Central memory CD8-positive, alpha-beta T cell (primary cell): Measurements from ENCODE around the gene RNF5.
"Not testable (repeated sequence)": the region's sequence is repeated elsewhere in the genome, so short reads cannot be mapped to it uniquely, and the experiment has no call there.

Experiments used
- ATAC-seq: fragments of 150-1000 bp; cut with Tn5 transposase; replicated peaks from 2 replicates; pipeline ENCODE4 v1.10.0; 2022; ENCODE audit warnings: mild to moderate bottlenecking, moderate FRiP score, moderate number of reproducible peaks; ENCODE audit not compliant: poor library complexity, severe bottlenecking; ENCODE audit errors: extremely low read depth
- DNase-seq, 2 donors: peaks; one replicate each; pipeline ENCODE4 v3.0.0; 2021; ENCODE audit warnings: low spot score in 2 of 2
- H3K27ac Mint-ChIP-seq: one replicate; pipeline ENCODE4 v1.8.0; 2022; ENCODE audit warnings: low read depth, mild to moderate bottlenecking, moderate library complexity, mixed read lengths
- H3K27me3 Mint-ChIP-seq: one replicate; pipeline ENCODE4 v1.8.0; 2022; ENCODE audit warnings: mixed read lengths
- H3K36me3 Mint-ChIP-seq: one replicate; pipeline ENCODE4 v1.8.0; 2022; ENCODE audit warnings: mild to moderate bottlenecking, moderate library complexity, mixed read lengths; ENCODE audit not compliant: insufficient read depth
- H3K4me1 Mint-ChIP-seq: one replicate; pipeline ENCODE4 v1.8.0; 2022; ENCODE audit warnings: mixed read lengths
- H3K4me3 Mint-ChIP-seq: one replicate; pipeline ENCODE4 v1.8.0; 2022; ENCODE audit warnings: mild to moderate bottlenecking, moderate library complexity, mixed read lengths
- H3K9me3 Mint-ChIP-seq: one replicate; pipeline ENCODE4 v1.8.0; 2022; ENCODE audit warnings: mixed read lengths

RNF5 gene

GRCh38 chr6:32190911-32191677, 12.9 kb downstream of the RNF5 start:
- Mint-ChIP-seq H3K27me3 (no peaks in the 10 kb centered on the region), H3K9me3 (no peaks in the 10 kb centered on the region), H3K4me1 (peaks cover 81% of the 10 kb centered on the region), H3K36me3 (peaks cover 50% of the 10 kb centered on the region), H3K4me3 (peak overlapping the region; percentile 98), H3K27ac (peak overlapping the region; percentile 98)
- ATAC-seq = no peak
- DNase-seq = no peak

DNA sequence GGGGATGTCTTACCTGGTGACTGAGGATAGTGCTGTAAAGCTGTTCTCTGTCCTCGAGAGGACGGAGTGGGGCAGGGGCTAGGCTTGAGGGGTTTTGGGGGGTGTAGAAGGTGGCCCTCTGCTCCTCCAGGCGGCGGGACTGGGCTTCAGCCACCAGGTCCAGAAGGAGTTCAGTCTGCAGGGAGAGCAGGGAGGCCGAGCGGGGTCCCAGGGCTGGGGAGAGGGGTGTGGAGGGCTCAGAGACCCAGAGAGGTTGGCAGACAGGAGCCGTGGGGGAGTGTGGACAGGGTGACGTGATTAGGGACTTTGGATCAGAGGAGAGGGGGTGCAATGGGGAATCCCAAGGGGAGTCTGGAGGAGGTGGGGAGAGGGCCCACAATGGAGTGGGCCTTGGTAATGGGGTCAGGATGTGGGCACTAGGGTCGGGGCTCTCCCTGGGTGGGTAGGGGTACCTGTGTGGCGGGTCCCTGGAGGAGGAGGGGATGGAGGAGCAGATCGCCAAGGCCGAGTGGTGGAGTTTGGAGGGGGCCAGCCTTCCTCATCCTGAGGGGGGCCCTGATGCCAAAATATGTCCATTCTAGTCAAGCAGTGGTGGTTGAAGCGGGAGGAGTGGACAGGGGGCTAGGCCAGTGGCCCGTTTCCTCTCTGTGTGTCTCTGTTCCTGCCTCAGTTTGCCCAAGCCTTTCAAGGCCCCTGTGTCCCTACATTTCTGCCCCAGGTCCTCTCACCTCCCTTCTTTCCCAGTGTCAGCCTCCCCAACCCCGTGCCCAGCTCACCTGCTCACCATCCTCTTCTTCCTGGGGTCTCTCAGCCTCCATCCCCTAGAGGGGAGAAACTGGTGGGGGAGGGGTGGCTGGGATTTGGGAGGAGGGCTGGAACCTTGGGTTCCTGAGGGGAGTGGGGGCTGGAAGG, 13.7 kb downstream of the RNF5 start:
- Mint-ChIP-seq H3K27me3 (no peaks in the 10 kb centered on the region), H3K4me1 (peaks cover 81% of the 10 kb centered on the region), H3K4me3 (peak overlapping the region; percentile 98), H3K27ac (peak overlapping the region; percentile 98), H3K9me3 (no peaks in the 10 kb centered on the region), H3K36me3 (peaks cover 47% of the 10 kb centered on the region)
- ATAC-seq (no peak), DNase-seq (no peak)

GRCh38 chr6:32192608-32193039, 14.4 kb downstream of the RNF5 start, which contains the start of gene GPSM3:
Gene GPSM3, minus strand, starts transcription at chr6:32192643. Its CDS starts 130 bp downstream, at chr6:32192513.
- H3K4me1 Mint-ChIP-seq = peaks cover 76% of the 10 kb centered on the region
- peak within 1 kb of the TSS; percentile 98 for H3K27ac Mint-ChIP-seq
- DNase-seq (peak in 1 of 2 donors; percentile 23), ATAC-seq (no peak)
- H3K4me3 Mint-ChIP-seq = peak within 1 kb of the TSS; percentile 98
- no peaks in the 10 kb centered on the region for H3K27me3 Mint-ChIP-seq
- peaks cover 41% of the 10 kb centered on the region for H3K36me3 Mint-ChIP-seq
- no peaks in the 10 kb centered on the region for H3K9me3 Mint-ChIP-seq

DNA sequence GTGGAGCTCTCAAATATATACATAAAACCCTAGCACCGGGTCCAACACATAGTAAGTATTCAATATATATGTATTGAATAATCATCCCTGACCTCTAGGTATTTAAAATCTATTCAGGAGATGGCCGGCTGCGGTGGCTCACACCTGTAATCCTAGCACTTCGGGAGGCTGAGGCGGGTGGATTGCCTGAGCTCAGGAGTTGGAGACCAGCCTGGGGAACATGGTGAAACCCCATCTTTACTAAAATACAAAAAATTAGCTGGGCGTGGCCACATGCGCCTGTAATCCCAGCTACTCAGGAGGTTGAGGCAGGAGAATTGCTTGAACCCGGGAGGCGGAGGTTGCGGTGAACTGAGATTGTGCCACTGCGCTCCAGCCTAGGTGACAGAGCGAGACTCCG, 14.9 kb downstream of the RNF5 start:
- not testable (repeated sequence) for ATAC-seq, H3K9me3 Mint-ChIP-seq, DNase-seq, H3K27me3 Mint-ChIP-seq
- H3K27ac Mint-ChIP-seq = peak overlapping the region; percentile 98
- H3K4me3 Mint-ChIP-seq = peak overlapping the region; percentile 98
- H3K36me3 Mint-ChIP-seq = peaks cover 37% of the 10 kb centered on the region
- H3K4me1 Mint-ChIP-seq = peaks cover 73% of the 10 kb centered on the region

GRCh38 chr6:32194388-32194787, 16.2 kb downstream of the RNF5 start:
- ATAC-seq (no peak), DNase-seq (no peak)
- Mint-ChIP-seq H3K36me3 (peaks cover 26% of the 10 kb centered on the region), H3K4me1 (peaks cover 62% of the 10 kb centered on the region), H3K27me3 (no peaks in the 10 kb centered on the region), H3K27ac (no peak overlapping the region), H3K9me3 (no peaks in the 10 kb centered on the region), H3K4me3 (peak overlapping the region; percentile 98)

DNA sequence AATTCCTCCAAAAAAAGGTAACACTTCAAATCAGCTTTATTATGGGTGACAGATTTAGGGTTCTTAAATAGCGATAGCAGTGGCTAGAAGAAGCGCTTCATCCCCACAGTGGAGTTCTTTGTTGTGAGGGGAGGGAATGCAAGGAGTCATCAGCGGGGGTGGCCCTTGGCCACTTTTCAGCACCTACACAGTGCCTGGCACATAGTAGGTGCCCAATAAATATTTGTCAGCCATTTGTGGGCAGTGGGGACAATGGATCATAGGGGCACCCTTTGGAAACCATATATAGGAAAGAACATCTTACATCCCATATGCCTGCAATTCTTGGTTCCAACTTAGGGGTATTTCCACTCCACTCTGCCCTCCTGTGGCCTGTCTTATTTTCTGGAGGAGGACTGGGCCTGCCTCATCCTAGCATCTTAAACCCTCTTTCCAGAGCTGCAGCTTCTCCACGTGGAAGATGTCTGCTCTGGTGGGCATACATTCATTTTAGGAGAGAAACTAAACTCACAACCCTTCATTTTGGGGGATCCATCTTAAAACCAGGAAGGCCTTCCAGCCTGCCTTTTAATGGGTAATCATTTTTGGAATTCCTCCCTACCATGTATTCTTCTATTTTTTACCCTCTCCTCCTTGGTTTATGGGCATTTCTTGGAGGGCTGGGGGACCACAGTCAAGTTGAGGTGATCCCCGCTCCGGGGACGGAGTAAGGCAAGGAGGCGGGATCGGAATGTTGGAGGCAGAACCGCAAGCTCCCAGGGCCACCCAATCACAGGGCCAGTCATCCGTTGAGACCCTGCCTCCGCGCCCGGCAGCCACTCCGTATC, 16.8 kb downstream of the RNF5 start:
- no peak for DNase-seq
- H3K4me1 Mint-ChIP-seq = peaks cover 61% of the 10 kb centered on the region

DNA sequence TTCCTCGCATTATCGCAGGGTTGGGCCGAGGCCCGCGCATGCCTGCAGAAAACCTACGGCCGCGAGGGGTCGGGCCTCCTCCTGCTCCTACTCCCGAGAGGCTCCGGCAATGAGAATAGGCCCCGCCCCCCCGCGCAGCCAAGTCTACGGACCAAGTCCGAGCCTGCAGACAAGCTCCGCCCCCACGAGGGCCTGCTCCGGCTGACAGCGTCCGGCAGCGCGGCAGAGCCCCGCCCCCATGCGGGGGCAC, 17.4 kb downstream of the RNF5 start:
- H3K36me3 Mint-ChIP-seq = peaks cover 25% of the 10 kb centered on the region
- DNase-seq (peak; percentile 96 to 98), ATAC-seq (peak; percentile 84)
- peak overlapping the region; percentile 98 for H3K4me3 Mint-ChIP-seq
- no peaks in the 10 kb centered on the region for H3K27me3 Mint-ChIP-seq
- H3K4me1 Mint-ChIP-seq = peaks cover 61% of the 10 kb centered on the region
- H3K27ac Mint-ChIP-seq = peak overlapping the region; percentile 98
- no peaks in the 10 kb centered on the region for H3K9me3 Mint-ChIP-seq

More for the DNA sequence above, 16.8 kb downstream of the RNF5 start:
- H3K27me3 Mint-ChIP-seq = no peaks in the 10 kb centered on the region
- no peaks in the 10 kb centered on the region for H3K9me3 Mint-ChIP-seq
- peak overlapping the region; percentile 98 for H3K4me3 Mint-ChIP-seq
- peak; percentile 8 for ATAC-seq
- H3K36me3 Mint-ChIP-seq = peaks cover 25% of the 10 kb centered on the region
- peak overlapping the region; percentile 98 for H3K27ac Mint-ChIP-seq

GRCh38 chr6:32195902-32196681, 17.9 kb downstream of the RNF5 start:
- Mint-ChIP-seq H3K4me3 (peak overlapping the region; percentile 98), H3K27ac (peak overlapping the region; percentile 98), H3K9me3 (no peaks in the 10 kb centered on the region), H3K27me3 (no peaks in the 10 kb centered on the region), H3K4me1 (peaks cover 58% of the 10 kb centered on the region), H3K36me3 (peaks cover 25% of the 10 kb centered on the region)
- ATAC-seq = peak; percentile 82
- DNase-seq = peak; percentile 42 to 44

DNA sequence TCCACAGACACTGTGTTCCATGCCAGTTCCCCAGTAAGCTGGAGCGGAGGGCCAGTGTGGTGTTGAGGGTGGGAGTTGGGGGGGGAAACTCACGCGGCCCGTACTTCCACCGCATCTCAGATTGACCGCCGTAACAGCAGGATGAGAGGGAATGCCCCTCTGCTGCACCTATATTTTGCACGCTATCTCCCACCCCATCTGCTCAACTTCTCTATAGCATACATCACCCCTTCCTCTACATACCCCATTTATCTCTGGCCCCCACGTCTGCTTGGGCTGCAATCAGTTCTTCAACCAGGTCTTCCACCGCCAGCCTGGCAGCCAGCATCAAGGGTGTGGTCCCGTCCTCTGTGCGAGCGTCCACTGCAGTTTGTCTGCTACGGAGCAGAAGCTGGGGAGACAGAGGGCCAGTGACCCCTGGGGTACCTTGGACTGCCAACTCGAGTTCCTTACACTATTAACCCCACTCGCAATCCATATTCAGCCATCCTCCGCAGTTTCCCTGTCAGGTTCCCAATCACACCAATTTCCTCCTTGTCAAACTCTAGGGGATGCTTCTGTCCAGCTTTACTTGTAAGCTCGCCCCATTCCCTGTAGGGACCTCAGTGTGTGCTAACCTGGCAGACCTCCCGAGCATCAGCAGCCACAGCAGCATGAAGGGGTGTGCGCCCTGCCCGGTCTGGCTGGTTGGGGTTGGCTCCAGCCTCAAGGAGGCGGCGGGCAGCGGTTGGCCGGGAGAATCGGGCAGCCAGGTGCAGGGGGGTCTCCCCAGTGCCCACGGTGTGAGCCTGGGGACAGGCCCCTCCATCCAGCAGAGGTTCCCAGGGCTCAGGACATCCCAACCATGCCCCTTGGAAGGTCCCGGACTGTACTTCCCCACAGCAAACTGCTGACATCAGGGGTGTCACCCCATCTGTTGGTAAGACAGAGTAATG, 18.7 kb downstream of the RNF5 start:
- Mint-ChIP-seq H3K36me3 (peaks cover 22% of the 10 kb centered on the region), H3K4me3 (peak overlapping the region; percentile 98), H3K27ac (peak overlapping the region; percentile 98), H3K27me3 (no peaks in the 10 kb centered on the region), H3K4me1 (peaks cover 50% of the 10 kb centered on the region), H3K9me3 (no peaks in the 10 kb centered on the region)
- ATAC-seq (no peak), DNase-seq (no peak)

GRCh38 chr6:32198345-32198696, 20.1 kb downstream of the RNF5 start:
- Mint-ChIP-seq H3K27me3 (no peaks in the 10 kb centered on the region), H3K36me3 (peaks cover 13% of the 10 kb centered on the region), H3K27ac (no peak overlapping the region), H3K9me3 (no peaks in the 10 kb centered on the region), H3K4me3 (no peak overlapping the region), H3K4me1 (peaks cover 36% of the 10 kb centered on the region)
- ATAC-seq (no peak), DNase-seq (no peak)

DNA sequence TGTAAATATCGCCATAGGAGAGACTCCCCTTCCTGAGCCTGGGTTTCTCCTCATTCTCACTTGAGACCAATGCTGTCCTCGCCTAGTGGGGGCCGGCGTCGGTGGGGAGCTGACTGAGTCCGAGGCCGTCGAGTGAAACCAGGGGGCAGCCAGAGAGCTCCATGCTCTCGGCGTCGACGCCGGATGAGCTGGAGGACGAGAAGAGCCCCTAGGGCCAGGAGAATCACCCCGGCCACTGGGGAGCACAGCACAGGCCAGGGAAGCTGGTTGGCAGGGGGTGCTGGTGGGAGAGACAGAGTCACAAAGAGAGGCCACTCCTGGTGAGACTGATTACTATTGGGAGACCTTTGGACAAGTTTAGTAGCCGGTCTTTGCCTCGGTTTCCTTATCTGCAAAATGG, 20.7 kb downstream of the RNF5 start:
- Mint-ChIP-seq H3K4me1 (peaks cover 30% of the 10 kb centered on the region), H3K36me3 (peaks cover 13% of the 10 kb centered on the region), H3K27me3 (no peaks in the 10 kb centered on the region), H3K9me3 (no peaks in the 10 kb centered on the region), H3K27ac (no peak overlapping the region), H3K4me3 (no peak overlapping the region)
- DNase-seq (no peak), ATAC-seq (no peak)
